ENCODE data around the gene SLC24A5. TPM values are rescaled to one million over a fixed set of nuclear protein-coding genes. Genes with fewer than 3 reads are reported as not detected.

The SLC24A5 gene
- total and polyA plus RNA-seq, 9 of the 15 experiments (the other 6 are each of a cell fraction or from before 2014, with no cell fraction given): not detected

GRCh38 chr15:48143856-48144255 is 23.1 kb downstream of the SLC24A5 start:
- FAIRE-seq: no peak
- ATAC-seq: no peak
- Histone ChIP-seq H3K79me2 (ENCODE audit: control insufficient read depth, insufficient read depth, low read length) (no peaks in the 10 kb centered on the region), H3K4me1 (replicated peaks in 1 of 2; ENCODE audit: control insufficient read depth in 2 of 2, insufficient read depth in 2 of 2, low read length in 2 of 2) (no peaks in the 10 kb centered on the region), H3K27ac (ENCODE audit: extremely low read depth, low read depth, low read length) (no peak overlapping the region), H4K20me1 (replicated peaks; ENCODE audit: control insufficient read depth, insufficient read depth, low read length) (no peaks in the 10 kb centered on the region), H2AFZ (ENCODE audit: low read depth, low read length) (no peak overlapping the region), H3K4me3 (no peak overlapping the region), H3K27me3 (ENCODE audit: control insufficient read depth in 2 of 2, insufficient read depth in 2 of 2, low read length in 2 of 2) (no peaks in the 10 kb centered on the region), H3K4me2 (ENCODE audit: insufficient read depth, low read length) (no peak overlapping the region), H3K9ac (ENCODE audit: insufficient read depth in 1 of 2, low read depth in 2 of 2, low read length in 2 of 2) (no peak overlapping the region), H3K36me3 (ENCODE audit: control insufficient read depth, insufficient read depth, low read length) (no peaks in the 10 kb centered on the region), H3K9me3 (replicated peaks; ENCODE audit: control insufficient read depth, insufficient read depth, low read depth, low read length) (no peaks in the 10 kb centered on the region), H3K9me1 (ENCODE audit: control insufficient read depth, insufficient read depth, low read length) (no peaks in the 10 kb centered on the region)
- 0% methylated on average over 1 of the region's 1 CpG for WGBS (ENCODE audit: insufficient coverage, low coverage, missing lambda C conversion rate)
- no TSS peak for BruUV-seq (replicated peaks)
- ChIA-PET POLR2A (no interaction called here), CTCF (ENCODE audit: low intra/inter-chr PET ratio) (no interaction called here)
- no peak for DNase-seq (ENCODE audit: extremely low read depth in 1 of 4, low spot score in 3 of 4)
- in situ Hi-C loops (cut with MboI): no loop called here
- intact Hi-C loops (cut with micrococcal nuclease): no loop called here
- TF ChIP-seq DDX20 (tag; IDR thresholded peaks at IDR 0.05; ENCODE audit: low read depth) (no peak), ZKSCAN1 (IDR thresholded peaks at IDR 0.05; ENCODE audit: low read depth, low read length) (no peak), RBM22 (IDR thresholded peaks at IDR 0.05; ENCODE audit: low read depth, low read length, poor library complexity, severe bottlenecking) (no peak)

- Histone ChIP-seq H3K27me3 (ENCODE audit: control insufficient read depth in 2 of 2, insufficient read depth in 2 of 2, low read length in 2 of 2) (no peaks in the 10 kb centered on the region), H3K9me3 (replicated peaks; ENCODE audit: control insufficient read depth, insufficient read depth, low read depth, low read length) (no peaks in the 10 kb centered on the region), H3K36me3 (ENCODE audit: control insufficient read depth, insufficient read depth, low read length) (no peaks in the 10 kb centered on the region), H3K4me3 (no peak overlapping the region), H4K20me1 (replicated peaks; ENCODE audit: control insufficient read depth, insufficient read depth, low read length) (no peaks in the 10 kb centered on the region), H3K27ac (ENCODE audit: extremely low read depth, low read depth, low read length) (no peak overlapping the region), H2AFZ (ENCODE audit: low read depth, low read length) (no peak overlapping the region), H3K4me2 (ENCODE audit: insufficient read depth, low read length) (no peak overlapping the region), H3K9me1 (ENCODE audit: control insufficient read depth, insufficient read depth, low read length) (no peaks in the 10 kb centered on the region), H3K4me1 (replicated peaks in 1 of 2; ENCODE audit: control insufficient read depth in 2 of 2, insufficient read depth in 2 of 2, low read length in 2 of 2) (no peaks in the 10 kb centered on the region), H3K9ac (ENCODE audit: insufficient read depth in 1 of 2, low read depth in 2 of 2, low read length in 2 of 2) (no peak overlapping the region), H3K79me2 (ENCODE audit: control insufficient read depth, insufficient read depth, low read length) (no peaks in the 10 kb centered on the region)
- no peak for DNase-seq (ENCODE audit: extremely low read depth in 1 of 4, low spot score in 3 of 4)
- ChIA-PET CTCF (ENCODE audit: low intra/inter-chr PET ratio) (no interaction called here), POLR2A (no interaction called here)
- no peak for TF ChIP-seq ZKSCAN3 (CRISPR knock-in tag; IDR thresholded peaks at IDR 0.05)
- no peak for TF ChIP-seq CBFA2T2 (conservative IDR thresholded peaks at IDR 0.05)
- no peak for TF ChIP-seq SFPQ (IDR thresholded peaks at IDR 0.05; ENCODE audit: low read depth, low read length)
- no peak for TF ChIP-seq MEF2A (IDR thresholded peaks at IDR 0.05; ENCODE audit: control insufficient read depth, low read depth, low read length)
- no peak for TF ChIP-seq ZNF280B (CRISPR knock-in tag; IDR thresholded peaks at IDR 0.05)
- no peak for TF ChIP-seq ZKSCAN1 (IDR thresholded peaks at IDR 0.05; ENCODE audit: low read depth, low read length)
- TF ChIP-seq XRCC5 (IDR thresholded peaks at IDR 0.05; ENCODE audit: low read depth, low read length): no peak
- no peak for TF ChIP-seq CBX1 (IDR thresholded peaks at IDR 0.05; ENCODE audit: low read depth)
- no peak for TF ChIP-seq HOXB6 (CRISPR knock-in tag; IDR thresholded peaks at IDR 0.05; ENCODE audit: borderline replicate concordance)
- WGBS (ENCODE audit: insufficient coverage, low coverage, missing lambda C conversion rate): 0% methylated on average over 1 of the region's 1 CpG
- no TSS peak for BruUV-seq (replicated peaks)
- FAIRE-seq: no peak
- in situ Hi-C loops (cut with MboI): no loop called here
- no peak for ATAC-seq
- intact Hi-C loops (cut with micrococcal nuclease): no loop called here
Measured at GRCh38 chr15:48144889-48145288, 24.1 kb downstream of the SLC24A5 start.

All from K562 (cell line).